Aortic smooth muscle cell (primary cell): Measurements from ENCODE around the gene CLEC12A. TPM values are rescaled to one million over a fixed set of nuclear protein-coding genes. Genes with fewer than 3 reads are reported as not detected.

Experiments used
- total RNA-seq: library from RNA; depleted of rRNA; stranded (reverse); fragments of >200 nt; gene quantifications from 2 replicates; pipeline ENCODE4 v1.2.3, GENCODE V29; 2014

CLEC12A gene
- not detected in 2 replicates for total RNA-seq

GRCh38 chr12:9971181-9971580 is at the start of gene CLEC12A:
CLEC12A (plus strand) TSS chr12:9971409; CDS start chr12:9971597, 188 bp downstream.

GRCh38 chr12:9932270-9932669 is 38.9 kb upstream of the CLEC12A start, which contains the start of gene CLEC2A:
CLEC2A (minus strand) TSS chr12:9932370; CDS start chr12:9932329, 41 bp downstream.

GRCh38 chr12:9999016-9999415 is 27.8 kb downstream of the CLEC12A start, which contains the start of gene CLEC1B:
CLEC1B (minus strand) TSS chr12:9999121; CDS start chr12:9999100, 21 bp downstream.

GRCh38 chr12:10030446-10030845 is 59.2 kb downstream of the CLEC12A start, which contains the start of gene CLEC9A:
CLEC9A (plus strand) TSS chr12:10030682; CDS start chr12:10052688, 22,006 bp downstream.

Other genes starting within 250 kb of the CLEC12A start
- gene CLECL1, start 238.3 kb upstream of the CLEC12A start, total RNA-seq = not detected in 2 replicates
- not detected in 2 replicates for gene CD69, start 210.5 kb upstream of the CLEC12A start, total RNA-seq
- not detected in 2 replicates for gene KLRF1, start 143.9 kb upstream of the CLEC12A start, total RNA-seq
- gene CLEC2B, start 102.1 kb upstream of the CLEC12A start, total RNA-seq = 4.2 and 4.4 TPM in 2 replicates
- not detected in 2 replicates for gene KLRF2, start 89.9 kb upstream of the CLEC12A start, total RNA-seq
- not detected in 2 replicates for gene CLEC2A, start 39.0 kb upstream of the CLEC12A start, total RNA-seq
- gene CLEC1B, start 27.7 kb downstream of the CLEC12A start, total RNA-seq = not detected in 2 replicates
- not detected in 2 replicates for gene CLEC12B, start 39.2 kb downstream of the CLEC12A start, total RNA-seq
- gene CLEC9A, start 59.3 kb downstream of the CLEC12A start, total RNA-seq = not detected in 2 replicates
- 0.37 and 0.40 TPM in 2 replicates for gene CLEC1A, start 127.6 kb downstream of the CLEC12A start, total RNA-seq
- gene CLEC7A, start 158.8 kb downstream of the CLEC12A start, total RNA-seq = not detected in 2 replicates
- gene OLR1, start 200.7 kb downstream of the CLEC12A start, total RNA-seq = not detected in 2 replicates
- not detected in 2 replicates for gene TMEM52B, start 207.6 kb downstream of the CLEC12A start, total RNA-seq
- gene GABARAPL1, start 241.5 kb downstream of the CLEC12A start, total RNA-seq = 45.8 and 55.0 TPM in 2 replicates